DMS53 treated with DMSO at 0.1 percent for 48 hours (cell line): ENCODE results near the gene UBA52.
A peak's percentile ranks its signal among the peaks of the same experiment; 100 is the strongest.

Experiments
- DNase-seq: peaks from one replicate; lab custom pipeline; 2025; ENCODE audit not compliant: unreplicated experiment; lab: John Stamatoyannopoulos, UW

UBA52 gene

DNA sequence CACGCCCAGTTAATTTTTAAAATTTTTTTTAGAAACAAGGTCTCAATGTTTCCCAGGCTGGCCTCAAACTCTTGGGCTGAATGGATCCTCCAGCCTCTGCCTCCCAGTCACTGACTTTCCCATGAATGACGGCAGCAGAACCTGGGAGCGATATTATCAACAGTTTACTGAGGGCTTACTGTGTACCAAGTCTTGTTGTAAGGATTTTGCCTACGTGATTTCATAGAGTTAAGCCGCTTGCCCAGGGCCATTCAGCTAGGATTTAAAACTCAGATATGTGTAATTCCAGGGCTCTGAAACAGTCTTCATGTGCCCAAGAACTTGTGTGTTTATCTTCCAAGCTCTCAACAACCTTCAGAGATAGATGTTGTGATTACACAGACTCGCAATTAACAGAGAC lies 20.0 kb upstream of the UBA52 start:
- no peak for DNase-seq

DNA sequence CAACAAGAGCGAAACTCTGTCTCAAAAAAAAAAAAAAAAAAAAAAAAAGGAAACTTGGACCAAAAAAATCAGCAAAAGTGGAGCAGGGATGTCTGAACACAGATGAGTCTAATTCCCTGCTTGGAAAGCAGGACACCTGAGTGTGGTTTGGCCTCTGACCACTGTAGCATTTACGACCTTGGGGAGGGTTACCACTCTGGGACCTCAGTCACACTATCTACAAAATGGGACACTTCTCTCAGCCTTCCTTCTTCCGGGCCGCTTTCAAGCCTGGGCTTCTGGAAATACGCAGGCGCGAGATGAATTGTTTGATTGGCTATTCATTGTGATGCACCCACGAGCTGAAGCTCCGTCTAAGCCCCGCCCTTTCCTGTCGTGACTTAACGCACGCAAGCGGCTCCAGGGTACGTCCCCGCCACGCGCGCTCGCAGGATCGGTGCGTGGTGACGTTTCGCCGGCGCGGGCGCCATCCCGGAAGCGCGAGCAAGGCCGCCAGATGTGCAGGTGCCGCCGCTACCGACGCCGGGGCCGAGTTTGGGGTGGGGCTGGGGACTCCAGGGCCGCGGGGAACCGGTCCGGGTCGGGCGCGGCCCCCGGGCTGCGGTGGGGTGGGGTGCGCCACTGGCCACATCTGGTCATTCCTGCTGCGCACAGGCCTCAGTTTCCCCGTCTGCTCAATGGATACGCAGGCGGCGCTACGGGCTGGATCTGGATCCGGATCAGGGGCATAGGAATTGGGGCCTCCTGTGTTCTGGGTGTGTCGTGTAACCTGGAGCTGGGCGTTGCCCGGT lies 14.1 kb upstream of the UBA52 start, which contains the start of gene KXD1:
Gene KXD1, plus strand, starts transcription at position 460 of the 791 bp plus-strand sequence. CDS start 4,187 bp downstream, outside the sequence.
- DNase-seq = peak; percentile 91

DNA sequence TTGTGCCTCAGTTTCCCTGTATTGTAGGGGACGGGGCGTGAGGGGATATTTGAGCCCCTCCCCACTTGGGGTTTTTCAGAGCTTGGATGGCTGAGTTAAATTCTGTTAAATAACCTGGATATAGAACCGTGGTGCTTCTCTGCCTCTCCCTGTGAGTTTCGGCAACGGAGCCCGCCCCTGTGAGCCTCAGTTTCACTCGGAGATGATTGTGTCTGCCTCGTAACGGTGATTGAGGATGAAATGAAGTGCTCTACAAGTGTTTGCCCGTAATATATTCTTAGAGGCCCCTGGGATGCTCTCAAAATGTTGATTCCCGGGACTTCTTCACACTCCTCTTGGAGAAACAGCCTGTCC lies 13.5 kb upstream of the UBA52 start:
- no peak for DNase-seq

DNA sequence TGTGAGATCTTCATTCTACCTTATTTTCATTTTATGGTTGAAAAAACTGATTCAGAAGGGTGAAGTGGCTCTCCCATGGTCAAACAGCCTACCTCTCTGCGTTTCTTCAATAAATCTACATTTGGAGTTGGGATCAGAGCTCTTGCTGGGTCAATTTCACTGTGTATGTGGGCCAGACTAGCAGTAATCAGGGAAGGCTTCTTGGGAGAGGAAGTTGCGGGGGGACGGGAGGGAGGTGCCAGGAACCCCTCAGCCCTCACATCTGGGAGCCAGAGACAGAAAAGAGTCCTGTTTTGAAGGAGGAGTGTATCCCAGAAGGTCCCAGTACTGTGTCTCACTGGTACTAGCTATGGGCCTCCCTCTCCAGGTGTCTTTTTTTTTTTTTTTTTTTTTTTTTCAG lies 13.1 kb upstream of the UBA52 start:
- DNase-seq = no peak

DNA sequence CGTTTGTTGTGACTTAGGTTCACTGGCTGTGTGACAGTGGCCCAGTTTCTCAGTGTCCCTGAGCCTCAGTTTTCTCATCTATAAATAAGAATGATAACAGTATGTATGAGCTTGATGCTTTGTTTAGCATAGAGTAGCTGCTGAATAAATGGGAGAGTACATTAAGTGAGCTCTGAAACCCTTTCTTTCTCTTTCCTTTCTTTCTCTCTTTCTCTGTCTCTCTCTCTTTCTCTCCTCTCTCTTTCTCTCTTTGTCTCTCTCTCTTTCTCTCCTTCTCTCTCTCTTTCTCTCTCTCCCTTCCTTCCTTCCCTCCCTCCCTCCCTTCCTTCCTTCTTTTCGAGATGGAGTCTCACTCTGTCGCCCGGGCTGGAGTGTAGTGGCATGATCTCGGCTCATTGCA lies 12.0 kb upstream of the UBA52 start:
- no peak for DNase-seq

DNA sequence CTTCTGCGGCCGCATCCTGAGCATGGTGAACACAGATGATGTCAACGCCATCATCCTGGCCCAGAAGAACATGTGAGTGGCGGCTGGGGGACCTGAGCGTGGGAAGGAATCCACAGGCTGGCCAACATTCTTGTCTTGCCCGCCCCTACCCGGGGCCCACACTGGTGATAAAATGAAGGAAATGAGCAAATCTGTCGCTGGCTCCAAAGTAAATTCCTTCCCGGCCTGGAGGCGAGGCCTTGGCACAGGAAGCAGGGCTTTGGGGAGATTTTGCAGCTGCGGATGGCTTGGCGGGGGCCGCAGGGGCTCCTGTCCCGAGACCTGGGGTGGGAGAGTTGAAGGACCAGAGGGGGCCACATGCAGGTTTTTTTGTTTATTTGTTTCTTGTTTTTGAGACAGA lies 9.6 kb upstream of the UBA52 start:
- no peak for DNase-seq

DNA sequence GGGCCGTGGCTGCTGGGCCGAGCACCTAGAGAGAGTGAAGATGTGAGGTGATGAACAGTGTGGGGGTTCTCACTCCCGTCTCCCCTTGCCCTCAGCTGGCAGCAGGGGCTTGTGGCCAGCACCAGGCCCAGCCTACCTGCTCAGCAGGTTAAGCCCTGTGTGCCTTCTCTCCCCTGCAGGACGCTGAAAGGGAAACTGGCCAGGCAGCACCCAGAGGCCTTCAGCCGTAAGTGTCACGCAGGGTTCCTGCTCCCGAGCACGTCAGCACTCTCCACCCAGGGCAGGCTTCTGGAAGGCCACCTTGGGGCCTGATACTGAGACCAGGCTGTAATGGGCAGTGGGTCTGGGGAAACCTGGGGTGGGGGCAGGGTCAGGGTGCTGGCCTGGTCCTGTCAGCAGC lies 4.7 kb upstream of the UBA52 start:
- DNase-seq = no peak

DNA sequence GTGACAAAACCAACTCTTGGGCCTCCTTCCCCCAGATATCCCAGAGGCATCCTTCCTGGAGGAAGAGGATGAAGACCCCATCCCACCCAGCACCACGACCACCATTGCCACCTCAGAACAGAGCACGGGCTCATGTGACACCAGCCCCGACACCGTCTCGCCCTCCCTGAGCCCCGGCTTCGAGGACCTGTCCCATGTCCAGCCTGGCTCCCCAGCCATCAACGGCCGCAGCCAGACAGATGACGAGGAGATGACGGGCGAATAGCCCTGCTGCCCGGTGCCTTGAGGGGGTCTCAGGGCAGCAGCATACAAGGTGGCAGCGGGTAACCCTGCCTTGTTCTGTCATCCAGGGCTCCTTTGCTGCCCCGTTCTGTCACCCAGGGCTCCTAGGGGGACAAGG lies 3.3 kb upstream of the UBA52 start:
- no peak for DNase-seq

DNA sequence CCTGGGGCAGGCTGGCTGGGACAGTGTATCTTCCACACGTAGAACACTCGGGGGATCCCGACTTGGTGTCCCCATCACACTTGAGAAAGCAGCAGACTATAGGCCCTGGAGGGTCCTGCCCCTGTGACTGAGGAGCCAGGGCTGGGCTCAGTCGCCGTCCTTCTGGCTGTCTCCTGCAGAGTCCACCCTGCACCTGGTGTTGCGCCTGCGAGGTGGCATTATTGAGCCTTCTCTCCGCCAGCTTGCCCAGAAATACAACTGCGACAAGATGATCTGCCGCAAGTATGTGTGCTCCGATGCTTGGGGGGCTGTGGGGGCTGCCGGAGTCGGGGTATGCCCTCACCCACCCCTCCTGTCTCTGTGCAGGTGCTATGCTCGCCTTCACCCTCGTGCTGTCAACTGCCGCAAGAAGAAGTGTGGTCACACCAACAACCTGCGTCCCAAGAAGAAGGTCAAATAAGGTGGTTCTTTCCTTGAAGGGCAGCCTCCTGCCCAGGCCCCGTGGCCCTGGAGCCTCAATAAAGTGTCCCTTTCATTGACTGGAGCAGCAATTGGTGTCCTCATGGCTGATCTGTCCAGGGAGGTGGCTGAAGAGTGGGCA lies 3.1 kb downstream of the UBA52 start:
- no peak for DNase-seq

DNA sequence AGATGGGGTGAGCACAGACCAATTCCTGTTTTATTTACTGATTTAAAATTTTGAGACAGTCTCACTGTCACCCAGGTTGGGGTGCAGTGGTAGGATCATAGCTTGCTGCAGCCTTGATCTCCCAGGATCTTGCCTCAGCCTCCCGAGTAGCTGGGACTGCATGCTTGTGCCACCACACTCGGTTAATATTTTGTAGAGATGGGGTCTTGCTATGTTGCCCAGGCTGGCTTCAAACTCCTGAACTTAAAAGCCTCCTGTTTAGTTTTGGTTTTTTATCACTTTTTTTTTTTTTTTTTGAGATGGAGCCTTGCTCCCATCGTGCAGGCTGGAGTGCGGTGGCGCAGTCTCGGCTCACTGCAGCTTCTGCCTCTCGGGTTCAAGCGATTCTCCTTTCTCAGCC lies 4.7 kb downstream of the UBA52 start:
- DNase-seq = no peak

DNA sequence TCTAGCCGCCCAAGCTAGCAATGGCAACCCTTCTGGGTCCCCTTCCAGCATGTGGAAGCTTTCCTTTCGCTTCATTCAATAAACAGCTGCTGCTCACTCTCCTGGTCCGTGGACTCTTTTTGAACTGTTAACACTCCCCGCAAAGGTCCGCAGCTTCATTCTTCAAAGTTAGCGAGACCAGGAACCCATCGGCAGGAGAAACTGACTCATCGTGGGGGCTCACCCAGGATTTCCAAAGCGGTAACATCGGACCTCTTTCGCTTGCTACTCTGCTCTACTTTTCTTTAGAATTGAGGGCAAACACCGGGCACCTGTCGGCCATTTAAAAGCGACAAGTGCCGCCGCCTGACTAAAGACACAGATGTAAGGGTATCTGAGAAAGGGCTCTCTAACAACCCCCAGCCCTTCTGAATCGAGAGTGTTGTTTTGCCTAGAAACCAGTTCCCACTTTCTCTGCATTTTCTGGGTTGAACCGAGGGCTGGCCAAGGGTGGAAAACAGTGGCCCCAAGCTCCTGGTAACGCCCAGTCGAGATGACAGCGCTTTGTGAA lies 5.8 kb downstream of the UBA52 start:
- no peak for DNase-seq

DNA sequence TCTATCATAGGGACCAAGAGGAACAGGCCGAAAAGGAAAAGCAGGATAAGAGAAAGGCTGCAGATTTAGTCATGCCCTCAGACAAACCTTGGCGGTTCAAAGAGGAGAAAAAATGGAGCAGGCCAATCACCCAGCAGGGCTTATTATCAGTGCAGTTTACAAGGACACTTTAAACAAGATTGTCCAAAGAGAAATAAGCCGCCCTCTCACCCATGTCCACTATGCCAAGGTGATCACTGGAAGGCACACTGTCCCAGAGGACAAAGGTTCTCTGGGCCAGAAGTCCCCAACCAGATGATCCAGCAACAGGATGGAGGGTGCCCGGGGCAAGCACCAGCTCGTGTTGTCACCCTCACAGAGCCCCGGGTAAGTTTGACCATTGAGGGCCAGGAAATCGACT lies 8.7 kb downstream of the UBA52 start:
- DNase-seq = no peak

DNA sequence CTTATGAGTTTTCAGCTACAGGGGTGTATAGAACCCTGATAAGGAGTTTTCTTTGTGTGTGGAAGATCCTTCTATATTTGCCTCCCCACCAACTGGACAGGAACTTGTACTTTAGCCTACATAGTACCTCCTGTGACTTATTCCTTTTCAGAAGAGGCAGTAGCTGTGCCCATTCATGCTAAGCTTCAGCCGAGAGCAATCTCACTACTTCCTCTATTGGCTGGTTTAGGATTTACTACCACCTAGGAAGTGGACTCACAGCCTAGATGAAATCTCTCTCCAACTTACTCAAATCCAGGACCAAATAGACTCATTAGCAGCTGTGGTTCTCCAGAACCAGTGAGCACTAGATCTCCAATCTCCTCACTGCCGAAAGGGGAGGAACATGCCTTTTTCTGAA lies 14.6 kb downstream of the UBA52 start:
- DNase-seq = no peak

DNA sequence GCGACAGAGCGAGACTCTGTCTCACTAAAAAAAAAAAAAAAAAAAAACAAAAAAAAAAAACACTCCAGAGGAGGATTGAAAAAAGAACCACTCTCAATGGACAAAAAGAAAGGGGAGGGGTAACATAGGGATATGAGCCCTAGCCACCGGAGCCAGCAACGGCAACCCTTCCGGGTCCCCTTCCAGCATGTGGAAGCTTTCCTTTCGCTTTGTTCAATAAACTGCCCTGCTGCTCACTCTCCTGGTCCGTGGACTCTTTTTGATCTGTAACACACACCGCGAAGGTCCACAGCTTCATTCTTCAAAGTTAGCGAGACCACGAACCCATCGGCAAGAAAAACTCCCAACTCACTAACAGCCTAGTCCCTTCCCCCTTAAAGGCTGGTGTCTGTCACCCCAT lies 15.9 kb downstream of the UBA52 start:
- no peak for DNase-seq

DNA sequence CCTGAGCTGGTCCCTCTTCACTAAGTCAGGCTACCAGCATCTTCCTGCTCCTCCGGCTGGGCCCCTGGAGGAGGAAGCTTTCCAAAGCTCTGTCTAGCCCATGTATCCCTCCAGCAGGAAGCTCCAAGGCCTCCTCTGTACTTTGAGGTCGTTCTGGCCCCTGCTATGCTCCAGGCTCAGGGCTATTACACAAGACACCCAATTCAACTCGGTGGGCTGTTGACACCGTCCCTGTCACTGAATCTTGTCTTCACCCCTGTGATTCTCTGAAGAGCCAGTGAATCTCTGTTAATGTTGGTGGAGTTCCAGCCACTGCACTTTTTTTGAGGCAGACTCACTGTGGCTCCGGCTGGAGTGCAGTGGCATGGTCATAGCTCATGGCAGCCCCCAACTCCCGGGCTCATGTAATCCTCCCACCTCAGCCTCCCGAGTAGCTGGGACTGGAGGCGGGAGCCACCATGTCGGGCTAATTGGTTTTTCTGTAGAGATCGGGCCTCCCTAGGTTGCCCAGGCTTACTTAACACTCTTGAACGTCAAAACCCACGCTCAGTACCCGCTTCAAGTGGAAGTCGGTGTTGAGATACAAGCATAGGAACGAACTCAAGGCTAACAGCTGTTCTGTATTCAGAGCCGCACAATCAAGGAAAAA lies 16.4 kb downstream of the UBA52 start:
- DNase-seq = no peak

DNA sequence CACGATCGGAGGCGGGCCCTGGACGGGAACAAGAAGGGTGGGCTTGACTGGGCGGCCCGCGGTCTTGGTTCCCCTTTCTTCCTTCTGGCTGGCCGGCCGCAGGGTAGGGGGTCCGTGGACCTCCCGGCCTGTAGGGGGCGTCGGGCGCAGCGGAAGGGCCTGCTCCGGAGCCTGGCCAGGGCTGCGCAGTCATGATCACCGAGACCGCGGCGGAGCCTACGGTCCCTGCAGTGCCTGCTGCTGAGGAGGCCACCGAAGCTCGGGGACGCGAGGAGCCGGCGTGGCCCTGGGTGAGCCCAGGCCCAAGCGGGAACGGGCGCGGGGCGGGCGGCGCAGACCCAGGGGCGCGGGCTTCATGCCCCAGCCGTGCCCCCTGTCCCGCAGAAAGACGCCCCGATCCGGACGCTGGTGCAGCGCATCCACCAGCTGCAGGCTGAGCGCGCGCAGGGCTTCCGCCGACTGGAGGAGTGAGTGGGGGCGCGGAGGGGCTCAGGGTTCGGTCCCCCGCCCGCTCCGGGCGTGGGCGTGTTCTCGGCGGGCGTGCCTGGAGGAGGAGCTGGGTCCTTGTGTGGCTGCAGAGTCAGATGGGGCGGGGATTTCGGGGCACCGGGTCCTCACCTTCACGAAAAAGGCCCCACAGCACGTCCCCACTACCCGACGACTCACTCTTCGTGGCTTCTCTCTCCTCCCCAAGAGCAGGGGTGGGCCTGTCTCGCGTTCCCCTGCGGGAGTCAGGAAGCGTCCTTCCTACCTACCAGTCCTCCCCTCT lies 17.1 kb downstream of the UBA52 start, which contains the start of gene REX1BD:
Gene REX1BD, plus strand, starts transcription at position 188 of the 769 bp plus-strand sequence. Its CDS starts 4 bp downstream, at position 192.
- peak; percentile 44 for DNase-seq

DNA sequence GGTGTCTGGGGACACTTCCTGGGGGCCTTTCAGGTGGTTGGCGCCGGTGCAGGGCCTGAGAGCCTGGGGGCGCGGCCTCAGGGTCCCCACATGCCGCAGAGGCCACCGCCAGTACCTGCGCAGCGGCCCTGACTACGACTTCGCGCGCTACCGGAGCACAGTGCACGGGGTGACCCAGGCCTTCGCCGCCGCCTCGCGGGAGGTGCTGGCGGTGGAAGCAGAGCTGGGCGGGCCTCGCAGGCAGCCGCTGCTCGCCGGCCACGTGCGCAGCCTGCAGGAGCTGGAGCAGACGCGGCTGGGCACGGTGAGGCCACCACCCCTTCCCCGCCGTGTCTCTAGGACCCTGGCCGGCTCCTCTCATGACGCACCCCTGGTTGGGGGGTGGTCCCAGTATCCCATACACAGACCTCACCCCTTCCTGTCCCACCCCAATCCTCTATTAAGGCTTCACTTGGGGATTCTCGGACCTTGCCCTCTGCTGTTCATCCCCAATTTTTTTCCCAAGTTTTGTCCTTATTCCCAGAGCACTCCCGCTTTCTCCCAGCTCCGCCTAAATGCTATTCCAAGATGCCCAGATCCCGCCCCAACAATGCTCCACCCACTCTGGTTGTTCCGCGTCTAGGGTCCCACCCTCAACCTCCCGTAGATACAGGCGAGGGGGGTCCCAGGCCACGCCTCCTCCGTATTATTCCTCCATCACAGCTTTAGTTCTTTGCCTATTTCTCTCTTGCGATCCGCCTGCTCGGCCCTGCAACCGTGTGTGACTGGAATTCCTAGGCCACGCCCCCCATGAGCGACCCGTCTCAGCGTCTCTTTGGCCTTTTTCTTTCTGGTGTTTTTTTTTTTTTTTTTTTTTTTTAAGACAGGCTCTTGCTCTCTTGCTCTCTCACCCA lies 18.0 kb downstream of the UBA52 start:
- peak; percentile 44 for DNase-seq

DNA sequence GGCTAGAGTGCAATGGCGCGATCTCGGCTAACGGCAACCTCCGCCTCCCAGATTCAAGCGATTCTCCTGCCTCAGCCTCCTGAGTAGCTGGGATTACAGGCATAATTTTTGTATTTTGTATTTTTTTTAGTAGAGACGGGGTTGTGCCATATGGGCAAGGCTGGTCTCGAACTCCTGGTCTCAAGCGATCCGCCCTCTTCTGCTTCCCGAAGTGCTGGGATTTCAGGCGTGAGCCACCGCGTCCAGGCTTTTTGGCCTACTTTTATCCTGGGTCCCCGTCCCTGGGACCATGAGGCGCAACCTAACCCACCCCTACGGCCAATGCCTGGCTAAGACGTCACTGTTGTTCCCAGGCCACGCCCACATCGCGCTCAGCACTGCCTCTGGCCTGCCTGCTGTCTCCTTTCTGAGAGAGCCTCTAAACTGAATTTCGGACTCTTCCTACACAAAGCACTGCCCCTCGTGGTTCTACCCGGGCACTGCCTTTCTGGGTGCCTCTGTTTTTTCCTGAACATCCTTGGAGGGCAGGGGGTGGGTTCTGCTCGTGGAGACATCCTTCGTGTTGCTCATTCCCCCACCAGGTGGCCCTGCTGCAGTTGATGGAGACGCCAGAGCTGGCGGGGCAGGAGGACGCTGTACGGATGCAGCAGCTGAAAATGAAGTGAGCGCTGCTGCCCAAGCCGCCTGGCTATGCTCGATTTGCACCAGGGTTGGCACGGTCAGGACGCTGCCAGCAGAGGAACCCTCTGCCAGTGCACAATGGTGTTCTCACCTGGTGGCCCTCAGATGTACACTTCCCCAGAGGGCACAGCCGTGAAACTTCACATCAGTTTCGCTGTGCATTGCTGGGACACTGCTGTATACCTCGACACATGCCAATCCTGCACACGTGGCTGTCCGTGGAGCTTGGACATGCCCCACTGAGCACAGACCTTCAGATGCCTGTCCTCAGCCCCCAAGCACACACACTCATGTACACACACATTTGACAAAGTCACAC lies 18.9 kb downstream of the UBA52 start:
- DNase-seq = no peak
